GM19023 (cell line): Measurements from ENCODE around the gene TSPAN3.

Experiments
- ATAC-seq: cut with Tn5 transposase; IDR thresholded peaks from one replicate; pipeline ENCODE4 v1.9.1; 2021; ENCODE audit warnings: mild to moderate bottlenecking, moderate library complexity; ENCODE audit not compliant: unreplicated experiment

Gene TSPAN3

GRCh38 chr15:76991741-76992645 lies 78.9 kb downstream of the TSPAN3 start:
- ATAC-seq: no peak
